Endothelial cell of umbilical vein (primary cell): ENCODE data around the gene CBX4.

ENCODE experiments used
- EZH2 ChIP-seq: IDR thresholded peaks from 2 replicates; pipeline ENCODE4 v1.6.1; 2012; ENCODE audit warnings: borderline replicate concordance, low read depth, mild to moderate bottlenecking, moderate library complexity, low read length, inconsistent platforms; ENCODE audit not compliant: severe bottlenecking
- FOS ChIP-seq: IDR thresholded peaks from 2 replicates; pipeline ENCODE4 v1.6.1; 2011; ENCODE audit warnings: mild to moderate bottlenecking, low read length, moderate library complexity, borderline replicate concordance; ENCODE audit not compliant: insufficient read depth
- GATA2 ChIP-seq: IDR thresholded peaks from 2 replicates; pipeline ENCODE4 v1.7.0; 2011; ENCODE audit warnings: low read depth, mild to moderate bottlenecking, moderate library complexity, mixed read lengths, low read length; ENCODE audit not compliant: insufficient read length, insufficient read depth
- JUN ChIP-seq: IDR thresholded peaks from 2 replicates; pipeline ENCODE4 v1.6.1; 2011; ENCODE audit warnings: borderline replicate concordance, low read depth; ENCODE audit not compliant: insufficient read length, insufficient read depth
- MYC ChIP-seq: IDR thresholded peaks from one replicate; pipeline ENCODE4 v1.6.1; 2011; ENCODE audit warnings: mild to moderate bottlenecking, low read depth, low read length
- POLR2A ChIP-seq: IDR thresholded peaks from 2 replicates; pipeline ENCODE4 v1.6.1; 2012; ENCODE audit warnings: low read depth, mild to moderate bottlenecking, control low read depth, low read length
- POLR2AphosphoS5 ChIP-seq: IDR thresholded peaks from 2 replicates; pipeline ENCODE4 v1.6.1; 2012; ENCODE audit warnings: low read depth, mild to moderate bottlenecking, control low read depth, low read length, moderate library complexity; ENCODE audit not compliant: insufficient read depth
- TF ChIP-seq, protein P1 (sequence below), 2 donors: IDR thresholded peaks; 1 replicate in 1 of 2; 2 replicates in 1 of 2; pipeline ENCODE4 v1.5.1; 2011; ENCODE audit warnings: low read length in 2 of 2, mild to moderate bottlenecking in 2 of 2, moderate library complexity in 2 of 2, control low read depth in 1 of 2, inconsistent platforms in 1 of 2, low read depth in 1 of 2; ENCODE audit not compliant: insufficient read depth in 1 of 2; ENCODE audit errors: extremely low read depth in 1 of 2
- TF ChIP-seq, protein P2 (sequence below): IDR thresholded peaks from 2 replicates; pipeline ENCODE4 v1.6.1; 2011; ENCODE audit not compliant: insufficient read depth, insufficient read length

DNA sequence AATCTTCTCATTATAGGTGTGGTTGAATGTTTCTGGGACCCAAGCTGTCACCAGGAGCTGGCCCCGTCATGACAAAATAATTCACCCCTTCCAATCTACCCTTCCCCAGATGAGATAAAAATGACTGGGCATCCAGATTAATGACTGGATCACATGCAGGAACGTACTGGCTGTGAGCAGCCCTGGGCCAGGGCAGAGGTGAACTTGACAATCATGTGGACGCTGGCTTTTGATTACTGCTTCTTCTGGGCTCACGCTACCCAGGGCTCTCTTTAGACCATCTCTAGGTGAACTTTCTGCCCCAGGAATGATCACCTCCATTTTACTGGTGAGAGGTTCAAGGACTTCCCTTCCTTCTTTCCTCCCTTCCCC lies 18.3 kb downstream of the CBX4 start:
- TF ChIP-seq POLR2AphosphoS5 = no peak
- TF ChIP-seq, protein P1, sequence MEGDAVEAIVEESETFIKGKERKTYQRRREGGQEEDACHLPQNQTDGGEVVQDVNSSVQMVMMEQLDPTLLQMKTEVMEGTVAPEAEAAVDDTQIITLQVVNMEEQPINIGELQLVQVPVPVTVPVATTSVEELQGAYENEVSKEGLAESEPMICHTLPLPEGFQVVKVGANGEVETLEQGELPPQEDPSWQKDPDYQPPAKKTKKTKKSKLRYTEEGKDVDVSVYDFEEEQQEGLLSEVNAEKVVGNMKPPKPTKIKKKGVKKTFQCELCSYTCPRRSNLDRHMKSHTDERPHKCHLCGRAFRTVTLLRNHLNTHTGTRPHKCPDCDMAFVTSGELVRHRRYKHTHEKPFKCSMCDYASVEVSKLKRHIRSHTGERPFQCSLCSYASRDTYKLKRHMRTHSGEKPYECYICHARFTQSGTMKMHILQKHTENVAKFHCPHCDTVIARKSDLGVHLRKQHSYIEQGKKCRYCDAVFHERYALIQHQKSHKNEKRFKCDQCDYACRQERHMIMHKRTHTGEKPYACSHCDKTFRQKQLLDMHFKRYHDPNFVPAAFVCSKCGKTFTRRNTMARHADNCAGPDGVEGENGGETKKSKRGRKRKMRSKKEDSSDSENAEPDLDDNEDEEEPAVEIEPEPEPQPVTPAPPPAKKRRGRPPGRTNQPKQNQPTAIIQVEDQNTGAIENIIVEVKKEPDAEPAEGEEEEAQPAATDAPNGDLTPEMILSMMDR (IDR thresholded peaks at IDR 0.05; ENCODE audit: extremely low read depth in 1 of 2, insufficient read depth in 1 of 2, low read depth in 1 of 2, low read length in 2 of 2) = no peak
- no peak for TF ChIP-seq EZH2
- no peak for TF ChIP-seq POLR2A
- TF ChIP-seq JUN = no peak
- no peak for TF ChIP-seq MYC
- TF ChIP-seq, protein P2, sequence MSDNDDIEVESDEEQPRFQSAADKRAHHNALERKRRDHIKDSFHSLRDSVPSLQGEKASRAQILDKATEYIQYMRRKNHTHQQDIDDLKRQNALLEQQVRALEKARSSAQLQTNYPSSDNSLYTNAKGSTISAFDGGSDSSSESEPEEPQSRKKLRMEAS = no peak
- TF ChIP-seq GATA2 = no peak
- no peak for TF ChIP-seq FOS
